H1 (cell line): Measurements from ENCODE around the gene ATP9B. TPM values are rescaled to one million over a fixed set of nuclear protein-coding genes. Genes with fewer than 3 reads are reported as not detected.

Experiments used
- CTCF ChIA-PET: fragments of 300-600 bp; sonication (Branson Sonifier 250); formaldehyde crosslinking; loops from one replicate; lab custom pipeline; 2021; ENCODE audit not compliant: partially characterized antibody; lab: Charles Lee
- POLR2A ChIA-PET: fragments of 300-600 bp; sonication (Branson Sonifier 250); formaldehyde crosslinking; loops from one replicate; lab custom pipeline; 2021; ENCODE audit warnings: inconsistent platforms; ENCODE audit not compliant: partially characterized antibody; lab: Charles Lee
- DNase-seq, 2 experiments: peaks; one replicate each; pipeline versions ENCODE4 v3.0.0 to v3.0.0-alpha.2; 2010 to 2022; ENCODE audit warnings: low spot score in 2 of 2, low read depth in 1 of 2, mixed read lengths in 1 of 2
- FAIRE-seq: peaks from 2 replicates; lab custom pipeline; 2011; peaks lifted over from hg19 to GRCh38; lab: Jason Lieb, UNC
- H2AFZ ChIP-seq: 2 replicates; pipeline ENCODE4 v1.8.1; 2012; ENCODE audit warnings: low read length, inconsistent platforms
- H2AK5ac ChIP-seq: 2 replicates; pipeline ENCODE4 v1.6.1; 2013; ENCODE audit warnings: low read depth, low read length
- H2BK120ac ChIP-seq: replicated peaks from 2 replicates; pipeline ENCODE3; 2013; ENCODE audit warnings: low read depth, low read length, inconsistent platforms
- H2BK12ac ChIP-seq: 2 replicates; pipeline ENCODE4 v1.6.1; 2013; ENCODE audit warnings: low read depth, low read length
- H2BK15ac ChIP-seq: 2 replicates; pipeline ENCODE4 v1.6.1; 2013; ENCODE audit warnings: low read length
- H2BK20ac ChIP-seq: 2 replicates; pipeline ENCODE4 v1.6.1; 2013; ENCODE audit warnings: low read length
- H2BK5ac ChIP-seq: 2 replicates; pipeline ENCODE4 v1.6.1; 2013; ENCODE audit warnings: low read depth, low read length
- H3K14ac ChIP-seq: 2 replicates; pipeline ENCODE4 v1.6.1; 2013; ENCODE audit warnings: inconsistent platforms; ENCODE audit not compliant: insufficient read length
- H3K18ac ChIP-seq: 2 replicates; pipeline ENCODE4 v1.6.1; 2013; ENCODE audit warnings: low read length; ENCODE audit errors: extremely low read depth
- H3K23ac ChIP-seq: 2 replicates; pipeline ENCODE4 v1.6.1; 2013; ENCODE audit warnings: inconsistent platforms; ENCODE audit not compliant: insufficient read length
- H3K23me2 ChIP-seq: 2 replicates; pipeline ENCODE4 v1.6.1; 2013; ENCODE audit warnings: low read depth, low read length
- H3K27ac ChIP-seq: 2 replicates; pipeline ENCODE4 v1.6.1; 2011; ENCODE audit warnings: low read depth, low read length, inconsistent platforms
- H3K27me3 ChIP-seq, 4 experiments: replicated peaks in 1 of 4; 1 replicate in 1 of 4; 2 replicates in 3 of 4; pipeline versions ENCODE4 v1.6.1 to v1.8.1; 2011 to 2013; ENCODE audit warnings: low read length in 3 of 4, mild to moderate bottlenecking in 3 of 4, inconsistent platforms in 2 of 4, mixed read lengths in 2 of 4, moderate library complexity in 1 of 4; ENCODE audit not compliant: control insufficient read depth in 3 of 4, insufficient read depth in 3 of 4; ENCODE audit errors: extremely low read depth in 1 of 4
- H3K36me3 ChIP-seq, 4 experiments: 2 replicates each; pipeline versions ENCODE4 v1.6.1 to v1.8.1; 2011 to 2013; ENCODE audit warnings: mild to moderate bottlenecking in 4 of 4, low read length in 3 of 4, moderate library complexity in 2 of 4, control low read depth in 1 of 4, inconsistent platforms in 1 of 4; ENCODE audit not compliant: insufficient read depth in 4 of 4, control insufficient read depth in 2 of 4
- H3K4ac ChIP-seq: replicated peaks from 2 replicates; pipeline ENCODE3; 2013; ENCODE audit warnings: low read length, low read depth, mixed read lengths, inconsistent platforms; ENCODE audit not compliant: insufficient read length
- H3K4me1 ChIP-seq, 4 experiments: replicated peaks in 1 of 4; 1 replicate in 1 of 4; 2 replicates in 3 of 4; pipeline versions ENCODE4 v1.6.1 to v1.8.1; 2011 to 2013; ENCODE audit warnings: low read length in 3 of 4, inconsistent platforms in 2 of 4, mixed read lengths in 1 of 4; ENCODE audit not compliant: insufficient read depth in 4 of 4, control insufficient read depth in 3 of 4
- H3K4me2 ChIP-seq, 2 experiments: 2 replicates each; pipeline versions ENCODE4 v1.6.1 to v1.8.1; 2011 to 2013; ENCODE audit warnings: low read depth in 2 of 2, low read length in 2 of 2, control low read depth in 1 of 2, inconsistent platforms in 1 of 2, mild to moderate bottlenecking in 1 of 2; ENCODE audit not compliant: insufficient read depth in 1 of 2
- H3K4me3 ChIP-seq, 4 experiments: fragments of 200-600, 300-600 bp in 1 of 4; sonication (generic), shearing (Covaris generic), sonication (Bioruptor Twin) in 1 of 4; 2 replicates each; pipeline versions ENCODE4 v1.5.1 to v1.8.1; 2011 to 2016; ENCODE audit warnings: low read length in 4 of 4, low read depth in 3 of 4, control low read depth in 2 of 4, inconsistent platforms in 2 of 4, mild to moderate bottlenecking in 2 of 4, mixed read lengths in 1 of 4, moderate library complexity in 1 of 4; ENCODE audit not compliant: insufficient read depth in 2 of 4; ENCODE audit errors: extremely low read depth in 1 of 4
- H3K56ac ChIP-seq: replicated peaks from 2 replicates; pipeline ENCODE3; 2013; ENCODE audit warnings: low read depth, mild to moderate bottlenecking, mixed read lengths, low read length, inconsistent platforms; ENCODE audit not compliant: insufficient read length
- H3K79me1 ChIP-seq: 2 replicates; pipeline ENCODE4 v1.6.1; 2013; ENCODE audit warnings: low read depth, low read length, control low read depth
- H3K79me2 ChIP-seq, 2 experiments: 2 replicates each; pipeline versions ENCODE4 v1.6.1 to v1.8.1; 2012 to 2013; ENCODE audit warnings: low read length in 2 of 2, mild to moderate bottlenecking in 2 of 2, inconsistent platforms in 1 of 2; ENCODE audit not compliant: insufficient read depth in 2 of 2, control insufficient read depth in 1 of 2
- H3K9ac ChIP-seq, 4 experiments: replicated peaks in 1 of 4; 1 replicate in 1 of 4; 2 replicates in 3 of 4; pipeline versions ENCODE4 v1.6.1 to v1.8.1; 2011 to 2013; ENCODE audit warnings: low read depth in 3 of 4, low read length in 3 of 4, control low read depth in 2 of 4, mild to moderate bottlenecking in 2 of 4, moderate library complexity in 2 of 4, inconsistent platforms in 1 of 4; ENCODE audit errors: extremely low read depth in 1 of 4
- H3K9me3 ChIP-seq, 2 experiments: 2 replicates each; pipeline versions ENCODE4 v1.6.1 to v1.8.1; 2012 to 2013; ENCODE audit warnings: mild to moderate bottlenecking in 2 of 2, moderate library complexity in 2 of 2, control low read depth in 1 of 2, inconsistent platforms in 1 of 2, low read depth in 1 of 2, low read length in 1 of 2, mixed read lengths in 1 of 2; ENCODE audit not compliant: insufficient read depth in 2 of 2
- H4K20me1 ChIP-seq, 2 experiments: replicated peaks in 1 of 2; 2 replicates each; pipeline versions ENCODE3 to v1.8.1; 2011 to 2013; ENCODE audit warnings: inconsistent platforms in 2 of 2, low read length in 2 of 2, mild to moderate bottlenecking in 1 of 2; ENCODE audit not compliant: insufficient read depth in 2 of 2, control insufficient read depth in 1 of 2
- H4K5ac ChIP-seq: 2 replicates; pipeline ENCODE4 v1.6.1; 2013; ENCODE audit warnings: low read length, low read depth, mixed read lengths, inconsistent platforms; ENCODE audit not compliant: insufficient read length
- H4K8ac ChIP-seq: 2 replicates; pipeline ENCODE4 v1.8.0; 2013; ENCODE audit warnings: mild to moderate bottlenecking, moderate library complexity, low read length, inconsistent platforms; ENCODE audit not compliant: insufficient read depth; ENCODE audit errors: extremely low read depth
- H4K91ac ChIP-seq: replicated peaks from 2 replicates; pipeline ENCODE3; 2013; ENCODE audit warnings: low read length, mixed read lengths, inconsistent platforms; ENCODE audit not compliant: insufficient read length
- WGBS, 2 experiments: shearing (Covaris generic) in 1 of 2; methylation state at CpG; one replicate each; pipeline versions ENCODE4 v1.1.6 to v1.1.7; 2013 to 2015; ENCODE audit warnings: low lambda C conversion rate in 2 of 2, mixed read lengths in 2 of 2, inconsistent platforms in 1 of 2, low coverage in 1 of 2, missing lambda C conversion rate in 1 of 2; ENCODE audit not compliant: insufficient replicate concordance in 2 of 2, insufficient coverage in 1 of 2, insufficient read length in 1 of 2; ENCODE audit errors: extremely low coverage in 1 of 2, missing lambda C conversion rate in 1 of 2; 5-methylcytosine and 5-hydroxymethylcytosine counted together
- polyA plus RNA-seq, 7 experiments: library from polyadenylated mRNA; depleted of rRNA in 3 of 7; stranded (reverse) in 5 of 7; unstranded in 2 of 7; fragments of >200 nt in 5 of 7; fragments of 200-250 nt in 2 of 7; gene quantifications; 1 replicate in 5 of 7; 2 replicates in 1 of 7; 4 replicates in 1 of 7; pipeline versions ENCODE4 v1.2.1 to v1.2.3, GENCODE V29; 2011 to 2013; ENCODE audit warnings: missing spikeins in 2 of 7, mixed read lengths in 2 of 7
- total RNA-seq: library from RNA; stranded (reverse); fragmentation: NEBNext Ultra II Directional; extraction: Animal tissue kit (Norgen Biotek cat#: 25700); gene quantifications from 2 replicates; pipeline ENCODE4 v1.2.1, GENCODE V29; 2021
- TF ChIP-seq, protein P1 (sequence below): IDR thresholded peaks from 2 replicates; pipeline ENCODE4 v1.6.1; 2011; ENCODE audit warnings: low read length, improper control_type of control experiment

The ATP9B gene
- total and polyA plus RNA-seq, 2 of the 8 experiments (the other 6 are each of a cell fraction or from before 2014, with no cell fraction given): 15.1 to 21.7 TPM

DNA sequence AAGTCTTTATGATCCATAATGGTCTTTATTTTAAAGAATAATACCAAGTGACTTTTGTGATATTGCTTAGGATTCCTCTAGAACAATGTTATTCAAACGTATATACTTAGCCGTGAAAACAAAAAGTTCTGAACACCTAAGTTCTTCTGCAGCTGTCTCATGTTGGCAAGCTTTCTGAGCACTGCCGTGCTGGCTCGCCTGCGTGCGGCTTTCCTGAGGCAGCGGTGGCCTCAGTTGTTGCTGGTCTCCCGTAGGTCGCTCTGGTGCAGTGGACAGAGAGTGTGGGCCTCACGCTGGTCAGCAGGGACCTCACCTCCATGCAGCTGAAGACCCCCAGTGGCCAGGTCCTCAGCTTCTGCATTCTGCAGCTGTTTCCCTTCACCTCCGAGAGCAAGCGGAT lies 259.7 kb downstream of the ATP9B start:
- no peaks in the 10 kb centered on the region for H3K23me2 ChIP-seq
- no peak overlapping the region for H3K18ac ChIP-seq
- no peaks in the 10 kb centered on the region for H3K27me3 ChIP-seq
- no peak overlapping the region for H2BK12ac ChIP-seq
- no peak overlapping the region for H3K23ac ChIP-seq
- no peak overlapping the region for H2AFZ ChIP-seq
- no peak overlapping the region for H3K9ac ChIP-seq
- no peak overlapping the region for H3K14ac ChIP-seq
- peaks cover 8 to 11% of the 10 kb centered on the region in 2 experiments; a peak in 3 of 4 replicates for H3K9me3 ChIP-seq
- H3K4ac ChIP-seq: no peak overlapping the region
- FAIRE-seq (no peak), DNase-seq (peak in 1 of 2 experiments; percentile 26)
- H4K8ac ChIP-seq: no peak overlapping the region
- H3K4me1 ChIP-seq: no peaks in the 10 kb centered on the region
- no peak overlapping the region for H3K27ac ChIP-seq
- no peak overlapping the region for H2BK15ac ChIP-seq
- no peak overlapping the region for H2AK5ac ChIP-seq
- H3K4me3 ChIP-seq: no peak overlapping the region
- CTCF ChIA-PET: no interaction called here
- no peak overlapping the region for H3K4me2 ChIP-seq
- no peaks in the 10 kb centered on the region for H3K79me1 ChIP-seq
- H2BK20ac ChIP-seq: no peak overlapping the region
- no peaks in the 10 kb centered on the region for H3K79me2 ChIP-seq
- no peak overlapping the region for H2BK5ac ChIP-seq
- POLR2A ChIA-PET: no interaction called here
- H4K5ac ChIP-seq: no peak overlapping the region
- no peak overlapping the region for H4K91ac ChIP-seq
- no peak overlapping the region for H3K56ac ChIP-seq
- H4K20me1 ChIP-seq: peaks cover 0 to 3% of the 10 kb centered on the region in 2 experiments
- H3K36me3 ChIP-seq: no peaks in the 10 kb centered on the region; a peak in 1 of 8 replicates
- no peak overlapping the region for H2BK120ac ChIP-seq
- WGBS, 2 experiments: 94% methylated on average over 12 of the region's 12 CpGs; no CpG with 5 or more reads in 1 of the 2 experiments
- TF ChIP-seq, protein P1, sequence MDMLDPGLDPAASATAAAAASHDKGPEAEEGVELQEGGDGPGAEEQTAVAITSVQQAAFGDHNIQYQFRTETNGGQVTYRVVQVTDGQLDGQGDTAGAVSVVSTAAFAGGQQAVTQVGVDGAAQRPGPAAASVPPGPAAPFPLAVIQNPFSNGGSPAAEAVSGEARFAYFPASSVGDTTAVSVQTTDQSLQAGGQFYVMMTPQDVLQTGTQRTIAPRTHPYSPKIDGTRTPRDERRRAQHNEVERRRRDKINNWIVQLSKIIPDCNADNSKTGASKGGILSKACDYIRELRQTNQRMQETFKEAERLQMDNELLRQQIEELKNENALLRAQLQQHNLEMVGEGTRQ: no peak
